ENCODE results near the gene FAM50A.

Gene FAM50A

GRCh38 chrX:154412468-154412867 lies 31.5 kb upstream of the FAM50A start:
- no peak for DNase-seq (ENCODE audit: low spot score)

DNA sequence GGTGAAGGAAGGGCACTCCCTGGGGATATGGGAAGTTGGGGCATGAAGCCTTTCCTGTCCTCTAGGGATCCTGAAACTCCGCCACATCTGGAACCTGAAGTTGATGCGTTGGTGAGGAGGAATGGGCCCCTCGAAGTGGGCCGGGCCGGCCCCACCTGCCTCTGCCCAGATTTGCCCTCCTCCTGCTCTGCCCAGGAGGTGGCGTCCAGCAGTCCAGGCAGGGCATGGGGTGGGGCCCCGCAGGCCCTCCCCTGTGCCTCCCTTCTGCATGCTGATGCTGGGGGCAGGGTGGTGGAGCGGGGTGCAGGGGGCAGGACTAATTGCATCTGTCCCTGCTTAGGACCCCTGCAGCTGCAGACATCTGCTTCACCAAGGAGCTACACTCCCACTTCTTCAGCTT lies 30.8 kb upstream of the FAM50A start:
- no peak for DNase-seq (ENCODE audit: low spot score)

DNA sequence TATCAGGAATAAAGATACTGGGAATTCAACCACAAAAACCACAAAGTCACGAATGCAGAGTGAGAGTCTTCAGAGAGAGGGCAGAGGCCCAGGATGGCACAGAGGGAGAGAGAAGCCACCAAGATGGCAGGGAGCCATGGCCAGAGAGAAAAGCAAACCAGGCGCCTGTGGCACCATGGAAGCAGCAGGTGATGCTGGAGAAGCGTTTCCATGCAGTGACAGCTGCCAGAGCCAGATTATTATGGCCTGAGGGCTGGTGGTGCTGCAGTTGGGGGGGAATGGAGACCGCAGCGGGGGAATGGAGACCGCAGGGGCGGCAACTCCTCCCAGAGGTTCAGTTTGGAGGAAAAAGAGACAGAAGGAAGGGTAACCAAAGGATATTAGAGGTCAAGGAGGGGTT lies 26.8 kb upstream of the FAM50A start:
- DNase-seq (ENCODE audit: low spot score), result no peak

DNA sequence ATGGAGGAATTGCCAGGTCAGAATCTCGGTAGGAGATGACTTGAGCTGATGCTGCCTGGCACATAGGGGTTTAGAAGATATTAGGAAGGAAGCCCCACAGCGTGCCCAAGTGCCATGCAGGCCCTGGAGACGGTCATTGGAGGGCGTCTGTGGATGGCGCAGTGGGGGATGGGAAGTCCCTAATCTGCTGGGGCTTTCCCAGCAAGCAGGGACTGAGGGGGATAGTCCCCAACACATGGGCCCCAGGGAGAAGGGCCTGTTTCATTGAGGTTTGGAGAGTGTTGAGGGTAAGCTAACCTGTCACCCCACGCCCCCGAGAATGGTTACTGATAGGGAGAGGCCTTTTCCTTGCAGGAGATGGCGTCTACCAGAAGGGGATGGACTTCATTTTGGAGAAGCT lies 24.8 kb upstream of the FAM50A start:
- no peak for DNase-seq (ENCODE audit: low spot score)

DNA sequence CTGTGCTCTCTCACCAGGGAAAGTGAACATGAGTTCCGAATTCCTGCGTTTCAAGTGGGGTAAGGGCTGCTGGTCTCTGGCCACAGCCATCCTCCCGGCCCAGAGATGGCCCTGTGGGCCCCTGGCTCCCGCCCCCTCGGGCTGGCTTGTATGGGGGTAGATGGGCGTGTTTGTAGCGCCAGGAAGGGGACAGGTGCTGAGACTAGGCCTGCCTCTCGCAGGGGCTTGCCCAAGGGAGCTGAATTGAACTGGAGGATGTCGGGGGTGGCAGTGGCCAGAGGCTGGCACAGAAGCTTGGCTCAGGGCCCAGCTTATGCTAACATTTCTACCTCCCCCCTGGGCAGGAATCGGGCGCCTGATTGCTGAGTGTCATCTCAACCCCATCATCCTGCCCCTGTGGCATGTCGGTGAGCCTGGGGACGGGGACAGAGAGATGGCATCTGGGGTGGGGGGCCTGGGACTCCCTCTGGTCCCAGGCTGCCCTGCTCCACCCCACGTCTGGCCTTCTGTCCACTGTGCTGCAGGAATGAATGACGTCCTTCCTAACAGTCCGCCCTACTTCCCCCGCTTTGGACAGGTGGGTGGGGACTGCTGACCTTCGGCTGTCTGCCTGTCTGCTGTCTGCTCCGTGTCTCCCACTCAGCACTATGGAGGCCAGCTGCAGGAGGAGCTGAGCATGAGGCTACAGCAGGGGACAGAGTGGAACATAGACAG lies 24.1 kb upstream of the FAM50A start:
- no peak for DNase-seq (ENCODE audit: low spot score)

- no peak for DNase-seq (ENCODE audit: low spot score)
These were observed 23.6 kb upstream of the FAM50A start for GRCh38 chrX:154420402-154420756.

GRCh38 chrX:154426916-154427770 lies 16.8 kb upstream of the FAM50A start:
- no peak for DNase-seq (ENCODE audit: low spot score)

DNA sequence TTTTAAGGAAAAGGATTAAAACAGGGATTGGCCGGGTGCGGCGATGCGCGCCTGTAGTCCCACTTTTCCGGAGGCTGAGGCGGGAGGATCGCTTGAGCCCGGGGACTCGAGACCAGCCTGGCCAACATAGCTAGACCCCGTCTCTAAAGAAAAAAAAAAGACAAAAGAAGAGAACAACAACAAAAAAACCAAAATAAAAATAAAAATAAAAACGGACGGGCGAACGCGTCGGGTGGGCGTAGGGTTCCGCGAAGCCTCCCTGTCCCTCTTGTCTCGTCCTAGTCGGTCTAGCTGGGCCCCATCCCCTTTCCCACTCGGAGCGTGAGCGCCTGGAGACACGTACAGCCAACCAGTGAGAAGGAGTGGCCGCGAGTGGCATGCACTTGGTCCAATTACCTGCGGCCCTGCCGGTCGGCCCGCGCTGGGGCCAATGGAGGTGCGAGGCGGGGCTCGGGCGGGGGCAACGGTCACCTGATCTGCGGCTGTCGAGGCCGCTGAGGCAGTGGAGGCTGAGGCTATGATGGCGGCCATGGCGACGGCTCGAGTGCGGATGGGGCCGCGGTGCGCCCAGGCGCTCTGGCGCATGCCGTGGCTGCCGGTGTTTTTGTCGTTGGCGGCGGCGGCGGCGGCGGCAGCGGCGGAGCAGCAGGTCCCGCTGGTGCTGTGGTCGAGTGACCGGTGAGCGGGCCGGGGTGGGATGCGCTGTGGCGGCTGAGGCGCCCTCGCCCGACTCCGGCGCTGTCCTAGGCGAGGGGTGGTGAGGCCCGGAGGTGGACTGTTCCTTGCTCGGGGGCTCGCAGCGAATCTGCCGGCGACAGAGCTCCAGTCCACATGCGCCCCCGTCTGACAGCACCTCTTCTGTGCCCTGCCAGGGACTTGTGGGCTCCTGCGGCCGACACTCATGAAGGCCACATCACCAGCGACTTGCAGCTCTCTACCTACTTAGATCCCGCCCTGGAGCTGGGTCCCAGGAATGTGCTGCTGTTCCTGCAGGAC lies 15.5 kb upstream of the FAM50A start, which contains the start of gene ATP6AP1:
TSS of gene ATP6AP1 (plus strand) at position 502 of the 996 bp plus-strand sequence. CDS start at position 518, 16 bp downstream.
- peak; percentile 93 for DNase-seq (ENCODE audit: low spot score)

DNA sequence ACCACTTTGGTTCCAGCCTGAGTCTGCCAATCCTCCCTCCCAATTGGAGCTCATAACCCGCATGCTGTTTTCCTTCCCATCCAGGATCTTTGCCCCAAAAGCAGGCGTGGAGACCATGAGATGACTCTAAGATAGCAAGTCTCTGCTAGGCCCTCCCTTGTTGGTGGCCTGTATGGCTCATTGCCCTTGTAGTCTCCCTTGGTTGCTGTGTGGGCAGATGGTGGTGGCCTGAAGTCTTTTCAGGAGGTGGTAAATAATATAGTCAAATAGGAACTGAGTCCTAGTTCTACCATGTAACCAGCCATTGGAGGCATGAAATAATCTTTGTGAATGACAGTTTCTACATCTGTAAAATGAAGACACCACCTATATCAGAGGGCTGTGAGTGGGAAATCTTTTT lies 14.2 kb upstream of the FAM50A start:
- no peak for DNase-seq (ENCODE audit: low spot score)

DNA sequence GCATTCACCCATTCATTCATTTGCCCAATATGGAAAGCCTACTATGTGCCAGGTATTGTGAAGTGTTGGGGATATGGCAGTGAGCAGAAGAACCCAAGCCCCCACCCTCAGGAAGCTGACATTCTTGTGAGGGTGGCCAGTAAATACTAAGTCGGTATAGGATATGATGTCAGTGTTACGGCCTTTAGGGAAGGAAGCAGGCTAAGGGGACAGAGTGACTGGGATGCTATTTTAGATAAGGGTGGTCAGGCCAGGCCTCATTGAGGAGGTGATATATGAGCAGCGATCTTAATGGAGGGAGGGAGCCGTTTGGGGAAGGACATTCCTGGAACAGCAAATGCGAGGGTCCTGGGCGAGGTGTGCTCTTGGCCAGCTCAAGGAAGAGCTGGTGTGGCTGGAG lies 13.5 kb upstream of the FAM50A start:
- no peak for DNase-seq (ENCODE audit: low spot score)

DNA sequence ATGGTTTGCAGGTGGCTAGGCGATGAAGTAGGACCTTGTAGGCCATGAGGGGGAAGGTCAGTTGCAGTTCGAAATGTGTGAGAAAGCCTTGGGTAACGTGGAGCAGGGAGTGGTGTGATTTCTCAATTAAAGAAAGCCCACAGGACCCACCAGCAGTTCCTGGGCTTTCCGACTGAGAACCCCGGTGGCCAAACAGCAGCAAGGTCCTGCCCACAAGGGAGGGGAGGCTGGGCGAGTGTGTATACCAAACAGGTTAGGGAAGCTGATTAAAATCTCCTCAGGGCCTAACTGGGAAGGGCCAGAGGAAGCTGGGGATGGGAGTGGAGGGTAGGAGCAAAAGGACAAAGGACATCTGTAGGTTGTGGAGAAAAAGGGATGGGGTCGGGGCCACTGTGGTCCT lies 13.0 kb upstream of the FAM50A start:
- DNase-seq (ENCODE audit: low spot score), result no peak

- DNase-seq (ENCODE audit: low spot score), result no peak
These were observed 12.6 kb upstream of the FAM50A start for GRCh38 chrX:154431341-154431740.

GRCh38 chrX:154432210-154432609 lies 11.7 kb upstream of the FAM50A start:
- DNase-seq (ENCODE audit: low spot score), result no peak

DNA sequence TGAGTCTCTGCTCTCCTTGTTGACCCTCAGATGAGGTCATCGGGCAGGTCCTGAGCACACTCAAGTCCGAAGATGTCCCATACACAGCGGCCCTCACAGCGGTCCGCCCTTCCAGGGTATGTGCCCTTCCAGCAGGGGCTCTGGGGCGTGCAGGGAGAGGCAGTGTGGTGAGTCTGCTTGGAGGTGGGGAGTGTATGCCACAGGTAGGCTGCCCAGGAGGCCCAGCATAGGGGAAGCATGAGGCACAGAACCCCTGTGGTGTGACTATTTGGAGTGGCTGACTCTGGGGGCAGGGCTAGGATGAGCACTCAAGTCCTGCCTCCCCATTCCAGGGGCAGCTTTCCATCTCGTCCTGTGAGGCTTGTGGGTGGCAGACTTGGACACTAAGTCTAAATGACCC lies 10.3 kb upstream of the FAM50A start:
- no peak for DNase-seq (ENCODE audit: low spot score)

GRCh38 chrX:154434394-154435168 lies 9.4 kb upstream of the FAM50A start:
- DNase-seq (ENCODE audit: low spot score), result no peak

GRCh38 chrX:154435171-154435733 lies 8.7 kb upstream of the FAM50A start:
- no peak for DNase-seq (ENCODE audit: low spot score)

GRCh38 chrX:154436374-154436982 lies 7.5 kb upstream of the FAM50A start:
- DNase-seq (ENCODE audit: low spot score), result peak; percentile 48

DNA sequence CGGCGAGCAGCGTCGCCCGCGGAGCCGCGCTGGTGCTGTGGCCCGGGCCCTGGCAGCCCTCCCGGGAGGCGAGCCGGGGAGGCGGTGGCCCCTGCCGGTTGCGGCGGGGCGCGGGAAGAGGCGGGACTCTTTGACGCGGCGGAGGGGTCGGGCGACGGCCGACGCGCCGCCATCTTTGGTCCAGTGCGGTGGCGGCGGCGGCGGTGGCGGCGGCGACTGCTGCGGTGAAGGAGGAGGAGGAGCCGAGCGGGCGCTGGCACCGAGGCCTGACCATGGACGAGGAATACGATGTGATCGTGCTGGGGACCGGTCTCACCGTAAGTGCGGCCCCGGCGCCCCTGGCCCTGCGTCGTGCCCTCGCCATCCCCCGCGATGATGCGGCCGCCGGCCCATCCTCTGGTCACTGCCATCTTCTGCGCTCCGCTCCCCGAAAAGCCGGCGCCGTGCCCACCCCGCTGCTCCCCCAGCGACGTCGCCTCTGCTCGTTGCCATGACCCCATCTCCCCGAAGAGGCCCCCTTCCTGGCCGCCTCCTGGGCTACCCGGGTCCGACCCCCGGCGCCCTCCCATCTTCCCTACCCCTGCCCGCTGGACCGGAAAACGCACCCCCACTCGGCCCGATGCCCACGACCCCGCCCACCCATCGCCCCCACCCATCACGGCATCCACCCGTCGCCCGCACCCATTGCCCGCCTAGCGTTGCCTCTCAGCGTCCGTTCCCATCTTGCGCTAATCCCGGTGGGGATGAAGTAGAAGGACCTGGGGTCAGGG lies 6.8 kb upstream of the FAM50A start, which contains the start of gene GDI1:
TSS of gene GDI1 (plus strand) at position 172 of the 770 bp plus-strand sequence. CDS start at position 273, 101 bp downstream.
- peak; percentile 55 for DNase-seq (ENCODE audit: low spot score)
